HEK293 (cell line): ENCODE measurements around the gene ZNF582.

Source experiments
- BCL11B ChIP-seq: fragments of 450-650 bp; formaldehyde crosslinking; IDR thresholded peaks from 2 replicates; pipeline ENCODE4 v1.5.1; 2016; ENCODE audit warnings: low read depth, missing biosample characterization, missing genetic modification characterization
- GFI1B ChIP-seq: fragments of 450-650 bp; formaldehyde crosslinking; IDR thresholded peaks from 2 replicates; pipeline ENCODE4 v1.5.1; 2016; ENCODE audit warnings: missing biosample characterization, missing genetic modification characterization
- GLI2 ChIP-seq: fragments of 450-650 bp; formaldehyde crosslinking; IDR thresholded peaks from 2 replicates; pipeline ENCODE4; 2017; ENCODE audit warnings: missing biosample characterization, missing genetic modification characterization, low read depth, borderline replicate concordance
- KLF17 ChIP-seq: fragments of 450-650 bp; formaldehyde crosslinking; IDR thresholded peaks from 2 replicates; pipeline ENCODE4 v1.5.1; 2016; ENCODE audit warnings: missing biosample characterization, missing genetic modification characterization
- OVOL3 ChIP-seq: fragments of 450-650 bp; formaldehyde crosslinking; IDR thresholded peaks from 2 replicates; pipeline ENCODE4 v1.5.1; 2016; ENCODE audit warnings: missing biosample characterization, missing genetic modification characterization
- TSHZ1 ChIP-seq: fragments of 450-650 bp; formaldehyde crosslinking; IDR thresholded peaks from 2 replicates; pipeline ENCODE4 v1.5.1; 2016; ENCODE audit warnings: missing biosample characterization, missing genetic modification characterization, borderline replicate concordance
- WT1 ChIP-seq: fragments of 450-650 bp; formaldehyde crosslinking; IDR thresholded peaks from 2 replicates; pipeline ENCODE4 v1.5.1; 2016; ENCODE audit warnings: missing biosample characterization, missing genetic modification characterization
- YY2 ChIP-seq: fragments of 450-650 bp; formaldehyde crosslinking; IDR thresholded peaks from 2 replicates; pipeline ENCODE4 v1.5.1; 2016; ENCODE audit warnings: missing biosample characterization, missing genetic modification characterization
- ZBTB44 ChIP-seq: fragments of 450-650 bp; IDR thresholded peaks from 2 replicates; pipeline ENCODE4 v1.5.1; 2018; ENCODE audit warnings: missing biosample characterization, mild to moderate bottlenecking, missing genetic modification characterization
- ZBTB48 ChIP-seq: fragments of 450-650 bp; formaldehyde crosslinking; IDR thresholded peaks from 2 replicates; pipeline ENCODE4 v1.5.1; 2016; ENCODE audit warnings: missing biosample characterization, missing genetic modification characterization
- ZBTB49 ChIP-seq: fragments of 450-650 bp; formaldehyde crosslinking; IDR thresholded peaks from 2 replicates; pipeline ENCODE4 v1.5.1; 2016; ENCODE audit warnings: missing biosample characterization, missing genetic modification characterization, low read depth
- ZBTB8A ChIP-seq: fragments of 450-650 bp; formaldehyde crosslinking; IDR thresholded peaks from 2 replicates; pipeline ENCODE4 v1.5.1; 2016; ENCODE audit warnings: missing biosample characterization, missing genetic modification characterization
- ZNF133 ChIP-seq: fragments of 450-650 bp; formaldehyde crosslinking; IDR thresholded peaks from 2 replicates; pipeline ENCODE4 v1.5.1; 2016; ENCODE audit warnings: missing biosample characterization, missing genetic modification characterization
- ZNF138 ChIP-seq: fragments of 450-650 bp; formaldehyde crosslinking; IDR thresholded peaks from 2 replicates; pipeline ENCODE4 v1.5.1; 2016; ENCODE audit warnings: missing biosample characterization, missing genetic modification characterization, borderline replicate concordance
- ZNF146 ChIP-seq: fragments of 450-650 bp; formaldehyde crosslinking; IDR thresholded peaks from 2 replicates; pipeline ENCODE4 v1.5.1; 2016; ENCODE audit warnings: missing biosample characterization, missing genetic modification characterization
- ZNF169 ChIP-seq: fragments of 450-650 bp; formaldehyde crosslinking; IDR thresholded peaks from 2 replicates; pipeline ENCODE4 v1.5.1; 2016; ENCODE audit warnings: missing biosample characterization, missing genetic modification characterization
- ZNF202 ChIP-seq: fragments of 450-650 bp; formaldehyde crosslinking; IDR thresholded peaks from 2 replicates; pipeline ENCODE4 v1.5.1; 2016; ENCODE audit warnings: missing biosample characterization, missing genetic modification characterization, borderline replicate concordance
- ZNF248 ChIP-seq: fragments of 450-650 bp; formaldehyde crosslinking; IDR thresholded peaks from 2 replicates; pipeline ENCODE4 v1.5.1; 2017; ENCODE audit warnings: missing biosample characterization, missing genetic modification characterization
- ZNF433 ChIP-seq: fragments of 450-650 bp; formaldehyde crosslinking; IDR thresholded peaks from 2 replicates; pipeline ENCODE4 v1.5.1; 2016; ENCODE audit warnings: missing biosample characterization, missing genetic modification characterization, low read depth
- ZNF501 ChIP-seq: fragments of 450-650 bp; formaldehyde crosslinking; IDR thresholded peaks from 2 replicates; pipeline ENCODE4 v1.5.1; 2016; ENCODE audit warnings: missing biosample characterization, missing genetic modification characterization
- ZNF529 ChIP-seq: fragments of 450-650 bp; formaldehyde crosslinking; IDR thresholded peaks from 2 replicates; pipeline ENCODE4 v1.5.1; 2017; ENCODE audit warnings: missing genetic modification characterization, missing biosample characterization; ENCODE audit not compliant: insufficient replicate concordance
- ZNF549 ChIP-seq: fragments of 450-650 bp; IDR thresholded peaks from 2 replicates; pipeline ENCODE4 v1.5.1; 2018; ENCODE audit warnings: missing biosample characterization, missing genetic modification characterization, mild to moderate bottlenecking, inconsistent platforms, moderate library complexity
- ZNF600 ChIP-seq: fragments of 450-650 bp; formaldehyde crosslinking; IDR thresholded peaks from 2 replicates; pipeline ENCODE4 v1.5.1; 2016; ENCODE audit warnings: missing biosample characterization, missing genetic modification characterization
- ZNF621 ChIP-seq: fragments of 450-650 bp; formaldehyde crosslinking; IDR thresholded peaks from 2 replicates; pipeline ENCODE4 v1.5.1; 2017; ENCODE audit warnings: missing biosample characterization, missing genetic modification characterization
- ZNF626 ChIP-seq: fragments of 450-650 bp; sonication (Bioruptor Pico); formaldehyde crosslinking; IDR thresholded peaks from 2 replicates; pipeline ENCODE4 v1.5.1; 2018; ENCODE audit warnings: missing biosample characterization, missing genetic modification characterization, inconsistent platforms
- ZNF658 ChIP-seq: fragments of 450-650 bp; formaldehyde crosslinking; IDR thresholded peaks from 2 replicates; pipeline ENCODE4; 2016; ENCODE audit warnings: missing biosample characterization, missing genetic modification characterization
- ZNF837 ChIP-seq: fragments of 450-650 bp; formaldehyde crosslinking; IDR thresholded peaks from 2 replicates; pipeline ENCODE4 v1.5.1; 2016; ENCODE audit warnings: missing biosample characterization, missing genetic modification characterization
- ZSCAN16 ChIP-seq: fragments of 450-650 bp; formaldehyde crosslinking; IDR thresholded peaks from 2 replicates; pipeline ENCODE4 v1.5.1; 2016; ENCODE audit warnings: missing biosample characterization, missing genetic modification characterization
- ZSCAN23 ChIP-seq: fragments of 450-650 bp; formaldehyde crosslinking; IDR thresholded peaks from 2 replicates; pipeline ENCODE4 v1.5.1; 2016; ENCODE audit warnings: missing biosample characterization, missing genetic modification characterization
- ZSCAN5A ChIP-seq: fragments of 450-650 bp; formaldehyde crosslinking; IDR thresholded peaks from 2 replicates; pipeline ENCODE4 v1.5.1; 2016; ENCODE audit warnings: missing biosample characterization, missing genetic modification characterization

ZNF582 gene

GRCh38 chr19:56393119-56394012, at the start of gene ZNF582 (continued):
- TF ChIP-seq ZBTB49 (tag by site-specific recombination) (no peak), ZNF138 (no peak), ZNF658 (tag by site-specific recombination) (no peak), ZNF837 (tag by site-specific recombination) (no peak), ZNF433 (tag by site-specific recombination) (no peak), ZSCAN23 (tag by site-specific recombination) (no peak), WT1 (tag by site-specific recombination) (no peak), GLI2 (tag by site-specific recombination) (no peak), OVOL3 (tag by site-specific recombination) (no peak), ZNF626 (tag by site-specific recombination) (no peak), KLF17 (tag by site-specific recombination) (no peak), GFI1B (no peak), ZNF133 (tag by site-specific recombination) (0 out of 2 replicates have a peak, but pooled peaks have one; percentile 37), ZBTB8A (tag by site-specific recombination) (no peak; the same call in 1 of the 2 replicates), ZBTB44 (tag by site-specific recombination) (0 out of 2 replicates have a peak, but pooled peaks have one; percentile 15), YY2 (tag by site-specific recombination) (peak; percentile 91), ZNF146 (no peak), BCL11B (tag by site-specific recombination) (no peak), ZBTB48 (tag by site-specific recombination) (peak; percentile 57; the same call in 1 of the 2 replicates), TSHZ1 (tag by site-specific recombination) (no peak), ZNF529 (no peak), ZNF501 (tag by site-specific recombination) (peak; percentile 61; the same call in 1 of the 2 replicates), ZSCAN16 (tag by site-specific recombination) (no peak), ZNF248 (tag by site-specific recombination) (no peak), ZNF169 (tag by site-specific recombination) (0 out of 2 replicates have a peak, but pooled peaks have one; percentile 39), ZSCAN5A (tag by site-specific recombination) (no peak), ZNF600 (tag by site-specific recombination) (no peak), ZNF202 (no peak), ZNF549 (tag by site-specific recombination) (no peak), ZNF621 (tag by site-specific recombination) (no peak)
